Measurements from ENCODE around the gene REELD1.

The REELD1 gene

GRCh38 chr4:146257511-146257910, 43.2 kb downstream of the REELD1 start:
- H3K27ac ChIP-seq = no peak overlapping the region
- H3K4me3 ChIP-seq = no peak overlapping the region

- no peak overlapping the region for H3K27ac ChIP-seq
- H3K4me3 ChIP-seq = no peak overlapping the region
These were observed 46.2 kb downstream of the REELD1 start for GRCh38 chr4:146260521-146260920.

- Histone ChIP-seq H3K27ac (no peak overlapping the region), H3K4me3 (no peak overlapping the region)
These were observed 46.7 kb downstream of the REELD1 start for GRCh38 chr4:146261041-146261440.

GRCh38 chr4:146263793-146264192, 49.5 kb downstream of the REELD1 start:
- H3K4me3 ChIP-seq = no peak overlapping the region
- no peak overlapping the region for H3K27ac ChIP-seq

DNA sequence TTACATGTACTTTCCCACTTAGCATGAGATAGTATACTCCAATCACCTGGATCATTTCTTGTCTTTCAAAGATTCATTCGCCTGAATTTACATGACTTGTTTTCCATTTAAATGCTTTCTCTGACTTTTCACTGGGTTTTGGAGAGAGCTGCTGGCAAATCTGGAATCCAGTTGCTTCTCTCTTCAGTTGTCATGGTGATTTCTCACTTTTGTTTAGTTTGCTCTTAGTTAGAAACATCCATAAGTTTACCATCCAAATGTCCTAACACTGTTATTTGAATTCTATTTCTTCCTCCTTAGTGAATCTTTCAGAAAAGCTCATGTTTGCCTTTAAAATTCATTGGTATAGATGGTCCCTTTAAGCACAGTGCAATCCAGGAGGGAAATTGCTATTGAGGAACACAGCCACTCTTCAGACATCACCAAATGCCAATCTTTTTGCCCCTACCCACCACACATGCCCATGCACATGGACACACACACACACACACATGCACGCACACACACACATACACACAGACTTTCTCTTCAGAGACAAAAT, 51.7 kb downstream of the REELD1 start:
- Histone ChIP-seq H3K4me3 (no peak overlapping the region), H3K27ac (no peak overlapping the region)

GRCh38 chr4:146267826-146268225, 53.5 kb downstream of the REELD1 start:
- no peak overlapping the region for H3K4me3 ChIP-seq
- H3K27ac ChIP-seq = no peak overlapping the region

DNA sequence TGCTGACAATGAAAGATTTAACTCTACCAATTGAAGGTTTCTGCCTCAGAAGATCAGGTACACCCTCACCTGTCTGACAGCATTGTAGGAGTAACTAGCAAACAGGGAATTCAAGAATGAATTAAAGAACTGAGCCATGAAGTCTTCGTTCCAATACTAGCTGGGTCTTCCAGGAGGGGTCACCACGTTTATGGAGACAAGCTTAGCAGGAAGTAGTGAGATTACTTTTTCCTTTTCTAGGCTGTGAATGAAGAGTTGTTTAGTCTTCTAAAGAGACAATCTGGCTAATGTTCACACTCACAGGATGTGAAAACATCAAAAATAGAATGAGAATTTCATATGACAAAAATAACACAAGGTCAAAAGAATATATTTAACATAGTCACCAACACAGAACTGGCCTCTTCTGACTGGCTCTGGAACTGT, 54.9 kb downstream of the REELD1 start:
- no peak overlapping the region for H3K4me3 ChIP-seq

GRCh38 chr4:146271466-146271865, 57.1 kb downstream of the REELD1 start:
- Histone ChIP-seq H3K4me3 (no peak overlapping the region), H3K27ac (no peak overlapping the region)

More for the DNA sequence above, 54.9 kb downstream of the REELD1 start:
- H3K27ac ChIP-seq = no peak overlapping the region

GRCh38 chr4:146273204-146273901, 59.0 kb downstream of the REELD1 start:
- no peak overlapping the region for H3K4me3 ChIP-seq

DNA sequence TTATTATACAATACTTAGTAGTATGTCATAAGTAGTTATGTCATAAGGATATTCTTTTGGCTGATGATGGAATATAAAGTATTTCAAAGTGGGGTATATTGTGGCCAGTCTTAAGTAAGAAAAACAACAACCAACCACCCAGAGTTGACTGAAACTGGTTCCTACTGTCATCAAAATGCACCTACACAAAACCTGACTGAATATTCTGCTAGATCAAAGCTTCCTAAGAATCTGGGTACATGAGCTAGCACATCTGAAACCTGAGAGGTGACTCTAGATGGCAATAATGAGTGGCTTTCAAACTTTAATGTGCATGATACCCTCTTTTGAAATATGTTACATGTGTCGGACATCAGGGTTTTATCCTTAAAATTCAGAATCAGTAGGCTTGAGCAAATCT, 60.4 kb downstream of the REELD1 start:
- no peak overlapping the region for H3K27ac ChIP-seq

More at GRCh38 chr4:146273204-146273901, 59.0 kb downstream of the REELD1 start:
- no peak overlapping the region for H3K27ac ChIP-seq

GRCh38 chr4:146275370-146275769, 61.0 kb downstream of the REELD1 start:
- Histone ChIP-seq H3K4me3 (no peak overlapping the region), H3K27ac (no peak overlapping the region)

More for the DNA sequence above, 60.4 kb downstream of the REELD1 start:
- no peak overlapping the region for H3K4me3 ChIP-seq

DNA sequence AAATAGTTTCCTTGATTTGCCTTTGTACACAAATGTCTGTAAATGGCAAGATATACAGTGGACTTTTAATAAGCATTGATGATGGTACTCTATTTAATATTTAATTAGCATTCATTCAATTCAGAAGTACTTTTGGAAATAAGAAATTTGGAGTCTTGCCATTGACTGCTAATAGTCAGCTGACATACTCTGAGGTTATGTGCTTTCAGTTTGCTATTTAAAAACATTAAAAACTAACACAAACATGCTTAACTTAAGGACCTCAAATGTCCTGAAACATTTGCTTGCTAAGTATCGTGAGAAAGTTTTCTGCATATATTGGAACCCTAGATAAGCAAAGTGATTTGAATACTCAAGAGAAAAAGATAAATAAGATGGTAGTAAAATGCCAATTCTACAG, 64.6 kb downstream of the REELD1 start:
- H3K27ac ChIP-seq = no peak overlapping the region

More for the DNA sequence above, 64.6 kb downstream of the REELD1 start:
- H3K4me3 ChIP-seq = no peak overlapping the region

All from skin epidermis (tissue), 12 donors.